B cell (primary cell): ENCODE results near the gene STK24.

Source experiments
- CTCF ChIP-seq: fragments of 200-600 bp; IDR thresholded peaks from one replicate; pipeline ENCODE4 v1.8.0; 2022; ENCODE audit warnings: antibody characterized with exemption, mild to moderate bottlenecking
- EZH2 ChIP-seq: IDR thresholded peaks from 2 replicates; pipeline ENCODE4 v1.6.1; 2012; ENCODE audit warnings: borderline replicate concordance, low read depth, mild to moderate bottlenecking, moderate library complexity, low read length; ENCODE audit not compliant: insufficient read depth, poor library complexity, severe bottlenecking

- TF ChIP-seq CTCF (no peak), EZH2 (no peak)
Measured at GRCh38 chr13:98619556-98619955, 42.6 kb upstream of the STK24 start.
